NCI-H2171 (cell line): ENCODE data around the gene XRCC5.

Experiments used
- DNase-seq: peaks from one replicate; lab custom pipeline; 2025; lab: John Stamatoyannopoulos, UW

Gene XRCC5

DNA sequence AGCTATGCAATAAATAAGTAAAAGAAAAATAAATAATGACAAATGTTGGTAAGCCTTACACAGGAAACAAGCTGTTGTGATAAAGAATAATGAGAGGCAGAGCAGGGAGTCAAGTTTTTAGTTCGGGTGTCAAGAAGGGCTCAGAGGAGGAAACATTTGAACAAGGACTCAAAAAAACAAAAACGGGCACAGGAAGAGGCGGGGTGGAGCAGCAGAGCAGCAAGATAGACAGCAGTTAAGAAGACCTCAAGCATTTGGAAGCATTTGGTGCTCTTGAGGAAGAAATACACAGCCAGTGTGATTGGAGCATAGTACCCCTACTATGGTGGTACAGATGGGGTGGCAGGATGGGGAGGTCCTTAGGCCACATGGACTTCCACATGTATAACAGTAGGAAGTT, 24.6 kb upstream of the XRCC5 start:
- peak; percentile 23 for DNase-seq

DNA sequence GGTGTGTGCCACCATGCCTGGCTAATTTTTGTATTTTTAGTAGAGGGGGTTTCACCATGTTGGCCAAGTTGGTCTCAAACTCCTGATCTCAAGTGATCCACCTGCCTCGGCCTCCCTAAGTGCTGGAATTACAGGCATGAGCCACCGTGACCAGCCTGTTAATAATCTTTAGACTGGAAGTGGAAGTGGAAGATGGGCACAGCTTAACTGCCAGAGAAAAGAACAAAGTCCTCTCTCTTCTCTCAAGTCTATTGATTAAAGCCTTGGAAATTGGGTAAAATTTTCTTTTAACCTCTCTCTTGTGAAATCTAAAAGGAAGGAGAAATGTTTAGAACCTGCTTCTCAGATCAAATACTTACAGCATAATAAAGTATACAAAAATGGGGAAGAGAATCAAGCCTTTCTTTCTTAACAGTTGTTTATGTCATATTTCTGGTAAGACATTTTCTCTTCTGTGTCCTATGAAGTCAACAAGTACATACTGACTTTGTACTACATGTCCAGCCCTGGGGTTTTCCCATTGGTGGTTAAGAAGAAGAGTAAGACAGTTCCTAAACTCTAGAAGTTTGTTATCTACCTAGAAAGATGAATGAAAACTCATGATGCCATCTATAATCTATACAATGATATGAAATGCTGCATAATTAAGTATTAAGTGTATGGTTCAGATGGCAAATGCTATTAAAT, 22.8 kb upstream of the XRCC5 start:
- DNase-seq: no peak

DNA sequence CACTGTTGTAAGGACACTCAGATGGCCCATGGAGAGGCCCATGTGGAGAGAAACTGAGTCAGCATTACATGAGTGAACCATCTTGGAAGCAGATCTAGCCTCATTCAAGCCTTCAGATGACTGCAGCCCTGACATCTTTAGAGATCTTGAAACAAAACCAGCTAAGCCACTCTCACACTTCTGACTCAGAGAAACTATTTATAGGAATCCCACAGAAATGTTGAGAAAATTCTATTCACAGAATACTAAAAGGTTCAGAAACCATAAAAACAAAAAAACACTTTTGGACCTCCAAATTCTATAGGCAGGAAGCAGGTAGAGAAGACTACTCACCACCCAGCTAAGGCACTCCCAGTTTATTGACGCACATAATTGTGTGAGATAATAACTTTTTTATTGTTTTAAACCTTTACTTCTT, 18.8 kb upstream of the XRCC5 start:
- no peak for DNase-seq

DNA sequence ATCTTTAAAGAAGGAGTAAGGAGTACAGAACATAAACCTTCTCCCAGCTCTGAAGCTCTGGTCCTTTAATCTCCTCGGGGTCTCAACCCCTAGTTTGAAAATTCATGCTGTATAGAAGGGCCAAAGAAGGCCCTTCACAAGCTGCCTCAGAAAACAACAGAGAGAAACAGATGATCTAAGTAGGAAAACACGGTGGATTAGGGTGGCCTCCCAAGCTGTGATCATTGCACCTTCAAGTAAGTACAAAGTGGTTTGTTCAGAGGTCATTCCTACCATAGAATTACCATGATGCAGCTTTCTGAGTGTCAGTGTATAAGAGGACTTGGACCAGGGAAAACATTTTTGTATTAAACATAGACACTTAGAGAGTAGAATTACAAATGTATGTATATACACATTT, 16.5 kb upstream of the XRCC5 start:
- DNase-seq: no peak

DNA sequence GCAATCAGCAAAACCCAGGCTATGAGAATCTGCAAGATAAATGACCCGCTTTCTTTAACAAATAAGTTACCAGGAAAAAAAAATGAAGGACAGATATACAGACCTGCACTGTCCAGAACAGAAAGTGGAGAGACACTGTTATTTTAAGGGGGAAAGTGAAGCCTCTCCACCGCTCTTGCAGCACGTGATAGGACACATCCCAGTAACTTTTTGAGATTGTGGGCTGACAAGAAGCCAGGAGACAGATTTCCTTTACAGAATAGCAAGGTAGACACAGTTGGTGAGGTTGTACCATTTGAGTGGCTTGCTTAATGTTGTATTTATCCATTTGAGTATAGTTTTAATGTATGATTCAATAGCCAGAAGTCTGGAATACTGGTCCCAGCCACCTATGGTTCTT, 14.4 kb upstream of the XRCC5 start:
- DNase-seq: no peak

DNA sequence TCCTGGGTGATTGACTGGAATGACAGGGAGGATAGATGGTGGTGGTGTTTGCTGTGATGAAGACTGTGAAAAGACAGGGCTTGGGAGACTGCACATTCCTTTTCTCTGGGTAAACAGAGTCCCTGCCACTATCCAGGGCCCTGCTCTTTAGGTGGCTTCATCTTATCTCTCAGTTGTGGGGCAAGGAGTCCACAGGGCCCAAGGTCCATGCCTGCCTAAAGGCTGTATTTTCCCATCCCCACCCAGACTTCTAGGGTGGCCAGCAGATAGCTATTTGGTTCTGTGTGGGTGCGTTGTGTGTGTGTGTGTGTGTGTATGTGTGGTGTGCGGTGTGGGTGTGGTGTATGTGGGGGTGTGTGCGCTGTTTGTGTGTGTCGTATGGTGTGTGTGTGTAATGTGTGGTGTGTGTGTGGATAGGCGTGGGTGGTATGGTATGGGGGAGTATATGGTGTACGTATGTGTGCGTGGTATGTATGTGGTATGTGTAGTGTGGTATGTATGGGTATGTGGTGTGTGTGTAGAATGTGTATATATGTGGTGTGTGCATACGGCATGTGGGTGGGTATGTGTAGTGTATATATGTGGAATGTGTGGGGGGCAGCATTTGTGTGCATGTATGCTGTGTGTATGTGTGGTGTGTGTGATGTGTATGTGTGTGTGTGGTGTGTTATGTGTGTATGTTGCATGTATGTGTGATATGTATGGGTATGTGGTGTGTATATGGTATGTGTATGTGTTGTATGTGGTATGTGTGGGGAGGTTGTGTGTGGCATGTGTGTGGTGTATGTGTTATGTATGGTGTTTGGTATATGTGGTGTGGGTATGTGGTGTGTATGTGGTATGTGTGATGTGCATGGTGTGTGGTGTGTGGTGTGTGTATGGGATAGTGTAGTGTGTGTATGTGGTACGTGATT, 10.5 kb upstream of the XRCC5 start:
- DNase-seq: no peak

DNA sequence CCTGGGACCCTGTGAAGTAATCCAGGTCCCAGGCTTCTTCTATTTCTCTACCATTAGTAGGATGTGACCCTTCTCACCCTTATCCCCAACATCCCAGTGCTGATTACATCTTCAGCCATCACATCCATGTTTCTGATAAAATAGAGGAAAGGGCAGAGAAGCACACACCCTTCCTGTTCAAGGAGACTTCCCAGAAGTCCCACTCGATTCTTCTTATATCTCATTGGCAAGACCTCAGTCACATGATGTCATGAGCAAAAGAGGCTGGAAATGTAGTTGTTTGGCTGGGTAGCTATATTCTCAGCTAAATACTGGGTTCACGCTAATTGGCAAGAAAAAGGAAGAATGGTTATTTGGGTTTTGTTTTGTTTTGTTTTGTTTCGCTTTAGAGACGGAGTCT, 8.0 kb upstream of the XRCC5 start:
- no peak for DNase-seq

DNA sequence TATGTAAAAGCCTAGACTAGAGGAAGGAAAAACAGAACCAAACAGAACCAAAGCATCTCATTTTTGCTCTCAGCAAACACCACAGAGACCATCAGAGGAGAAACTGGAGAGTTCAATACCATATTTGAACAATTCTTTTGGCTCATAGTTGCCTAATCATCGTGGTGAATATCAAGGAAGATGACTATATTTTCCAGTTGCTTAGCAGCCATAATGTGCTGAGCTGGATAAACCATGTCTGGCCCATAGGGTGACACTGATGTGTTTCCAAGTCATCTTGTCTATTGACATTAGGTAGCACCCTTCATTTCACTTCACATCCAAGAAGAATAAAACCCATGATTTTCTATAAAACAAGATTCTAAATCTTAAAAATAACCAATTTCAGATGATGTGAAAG, 5.9 kb upstream of the XRCC5 start:
- DNase-seq: no peak

DNA sequence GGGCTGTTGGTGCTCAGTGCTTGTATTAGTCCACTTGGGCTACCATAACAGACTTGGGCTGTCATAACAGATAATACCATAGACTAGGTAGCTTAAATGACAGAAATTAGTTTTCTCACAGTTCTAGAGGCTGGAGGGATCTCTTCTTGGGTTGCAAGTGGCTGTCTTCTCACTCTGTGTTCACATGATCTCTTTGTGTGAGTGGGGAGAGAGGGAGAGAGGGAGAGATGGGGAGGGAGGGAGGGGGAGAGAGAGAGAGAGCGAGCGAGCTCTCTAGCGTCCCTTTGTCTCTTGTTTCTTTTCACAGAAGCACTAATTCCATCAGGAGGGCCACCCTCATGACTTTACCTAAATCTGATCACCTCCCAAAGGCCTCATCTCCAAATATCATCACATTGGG, 4.5 kb upstream of the XRCC5 start:
- no peak for DNase-seq

DNA sequence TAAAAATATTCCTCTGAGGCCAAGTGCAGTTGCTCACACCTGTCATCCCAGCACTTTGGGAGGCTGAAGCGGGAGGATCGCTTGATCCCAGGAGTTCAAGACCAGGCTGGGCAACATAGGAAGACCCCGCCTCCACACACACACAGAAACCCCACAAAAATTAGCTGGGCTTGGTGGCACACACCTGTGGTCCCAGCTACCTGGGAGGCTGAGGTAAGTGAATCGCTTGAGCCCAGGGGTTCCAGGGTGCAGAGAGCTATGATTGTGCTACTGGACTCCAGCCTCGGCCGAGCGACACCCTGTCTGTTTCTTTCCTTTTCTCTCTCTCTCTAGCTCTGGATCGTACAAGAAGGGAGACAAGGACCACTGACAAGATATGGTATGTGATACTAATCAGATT, 1.8 kb upstream of the XRCC5 start:
- no peak for DNase-seq

DNA sequence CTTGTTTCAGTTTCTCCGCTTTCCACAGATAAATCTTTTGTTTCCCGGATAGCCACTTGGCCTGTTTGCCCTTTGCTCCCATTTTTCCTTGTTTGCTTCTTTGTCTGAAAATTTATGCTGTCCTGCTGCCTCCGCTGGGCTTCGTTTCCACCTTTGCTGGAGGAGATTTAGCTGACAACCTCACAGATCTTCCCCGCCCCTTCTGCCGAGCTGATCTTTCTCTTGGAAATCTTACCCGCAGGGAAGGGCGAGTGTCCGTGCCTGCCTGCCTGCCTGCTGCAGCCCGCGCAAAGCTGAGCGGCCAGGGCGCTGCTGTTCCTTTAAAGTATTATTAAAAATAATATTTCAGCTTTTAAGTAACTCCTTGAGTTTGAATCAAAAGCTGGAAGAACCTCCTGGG, 1.4 kb upstream of the XRCC5 start:
- no peak for DNase-seq

DNA sequence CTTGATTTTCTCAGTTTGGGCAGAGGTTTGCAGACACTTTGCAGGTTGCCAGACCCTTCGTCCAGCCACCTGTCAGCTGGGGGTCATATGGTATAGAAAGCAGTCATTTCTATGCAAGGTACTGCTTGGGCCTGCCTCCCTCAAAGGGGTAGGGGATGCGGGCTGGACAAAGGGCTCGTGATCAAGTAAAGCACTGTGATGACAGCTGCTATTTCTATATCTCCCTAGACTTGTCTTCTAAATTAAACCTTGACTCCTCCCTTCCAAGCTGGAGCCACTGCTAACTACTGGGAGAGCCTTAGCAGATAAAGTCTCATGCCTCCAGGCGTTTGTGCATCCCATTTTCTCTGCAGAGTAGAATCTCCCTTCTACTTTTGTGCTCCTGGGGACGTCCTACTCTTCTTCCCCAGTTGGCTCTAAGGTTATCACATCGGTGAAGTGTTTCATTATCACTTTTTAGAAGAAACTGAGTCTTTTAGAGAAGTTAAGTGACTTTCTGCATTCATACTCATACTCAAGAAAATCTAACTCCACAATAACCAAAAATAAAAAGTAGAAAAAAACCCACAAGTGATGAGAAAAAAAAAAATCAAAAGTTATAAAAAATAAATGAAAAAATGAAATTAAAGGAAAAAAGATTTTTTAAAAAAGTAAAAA, 710 bp upstream of the XRCC5 start:
- DNase-seq: no peak

DNA sequence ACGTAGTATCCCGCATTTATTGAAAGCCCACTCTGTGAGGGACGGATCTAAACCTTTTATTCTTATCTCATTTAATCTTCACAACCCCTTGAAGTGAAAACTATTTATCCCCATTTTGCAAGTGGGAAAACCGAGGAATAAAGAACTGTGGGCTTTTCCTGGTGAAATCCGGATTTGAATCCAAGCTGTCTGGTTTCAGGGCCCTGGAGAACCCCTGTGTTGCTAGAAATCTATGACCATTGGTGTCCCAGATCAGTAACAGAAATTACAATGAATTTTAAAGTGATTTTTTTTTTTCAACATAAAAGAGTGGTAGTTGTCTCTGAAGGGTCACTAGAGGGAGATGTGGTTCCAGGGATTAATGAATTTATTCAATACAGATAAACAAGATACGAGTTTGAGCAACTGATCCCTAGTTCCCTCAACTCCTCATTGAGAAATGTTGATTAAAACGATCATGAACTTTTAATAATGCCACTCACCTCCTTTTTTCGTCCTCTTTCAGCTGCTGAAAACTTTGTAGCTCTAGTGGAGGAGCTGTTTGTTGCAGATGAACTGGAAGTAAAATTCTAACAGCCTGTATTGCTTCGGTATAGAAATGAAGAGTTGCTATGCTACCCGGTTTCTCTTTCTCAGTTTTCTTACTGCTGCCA, 940 bp downstream of the XRCC5 start:
- DNase-seq: no peak

DNA sequence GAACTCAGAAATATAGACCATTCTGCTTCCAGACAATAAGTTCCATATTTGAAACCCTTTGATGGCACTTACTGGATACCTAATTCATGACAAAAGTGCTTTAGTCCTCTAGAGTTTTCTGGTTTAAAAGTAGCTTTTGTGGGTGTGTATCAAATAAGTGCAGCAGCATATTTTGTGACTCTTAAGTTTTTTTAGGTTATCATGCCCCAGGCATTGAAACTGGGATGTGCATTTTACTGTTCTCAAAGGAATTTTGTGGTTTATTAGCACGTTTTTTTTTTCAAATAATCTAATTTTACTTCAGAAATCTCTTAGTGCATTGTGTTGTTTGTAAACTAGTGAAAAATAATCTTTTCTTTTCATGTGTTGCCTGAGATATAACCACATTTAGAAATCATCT, 1.5 kb downstream of the XRCC5 start:
- no peak for DNase-seq

DNA sequence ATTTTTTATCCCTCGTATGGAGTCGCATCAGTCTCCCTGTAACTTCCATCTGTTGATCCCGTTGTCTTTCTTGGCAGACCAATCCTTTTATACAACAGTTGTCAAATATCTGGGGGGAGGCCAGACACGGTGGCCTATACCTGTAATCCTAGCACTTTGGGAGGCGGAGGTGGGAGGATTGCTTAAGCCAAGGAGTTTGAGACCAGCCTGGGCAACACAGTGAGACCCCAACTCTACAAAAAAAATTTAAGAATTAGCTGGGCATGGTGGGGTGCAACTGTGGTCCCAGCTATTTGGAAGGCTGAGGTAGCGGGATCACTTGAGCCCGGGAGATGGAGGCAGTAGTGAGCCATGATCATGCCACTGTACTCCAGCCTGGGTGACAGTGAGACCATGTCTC, 2.0 kb downstream of the XRCC5 start:
- no peak for DNase-seq

DNA sequence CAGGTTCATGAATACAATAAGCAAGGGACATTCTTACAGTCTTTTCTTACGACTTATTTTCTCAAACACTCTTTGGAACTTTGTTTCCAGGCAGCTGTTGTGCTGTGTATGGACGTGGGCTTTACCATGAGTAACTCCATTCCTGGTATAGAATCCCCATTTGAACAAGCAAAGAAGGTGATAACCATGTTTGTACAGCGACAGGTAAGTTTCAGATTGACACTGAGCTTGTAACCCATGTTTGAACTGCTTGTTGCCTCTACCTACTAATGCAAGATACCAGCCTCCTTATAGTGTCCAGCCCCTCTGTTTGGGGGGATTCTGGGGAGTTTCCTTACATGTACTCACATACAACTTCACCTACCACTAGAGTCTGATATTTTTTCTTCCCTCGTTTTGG, 3.8 kb downstream of the XRCC5 start:
- DNase-seq: no peak

DNA sequence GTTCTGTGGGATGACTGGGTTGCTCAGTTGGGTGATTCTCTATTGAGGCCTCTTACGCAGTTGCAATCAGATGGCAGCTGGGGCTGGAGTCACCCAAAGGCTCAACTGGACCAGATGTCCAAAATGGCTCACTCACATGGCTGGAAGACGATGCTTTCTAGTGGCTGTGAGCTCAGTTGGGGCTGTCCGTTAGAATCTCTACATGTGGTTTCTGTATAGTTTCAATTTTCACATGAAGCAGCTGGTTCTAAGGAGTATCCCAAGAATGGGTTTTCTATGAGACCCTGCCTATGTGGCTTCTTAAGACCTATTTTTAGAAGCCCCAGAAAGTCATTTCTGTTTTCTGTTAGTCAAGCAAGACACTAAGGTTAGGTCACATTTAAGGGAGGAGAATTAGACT, 4.4 kb downstream of the XRCC5 start:
- DNase-seq: no peak

DNA sequence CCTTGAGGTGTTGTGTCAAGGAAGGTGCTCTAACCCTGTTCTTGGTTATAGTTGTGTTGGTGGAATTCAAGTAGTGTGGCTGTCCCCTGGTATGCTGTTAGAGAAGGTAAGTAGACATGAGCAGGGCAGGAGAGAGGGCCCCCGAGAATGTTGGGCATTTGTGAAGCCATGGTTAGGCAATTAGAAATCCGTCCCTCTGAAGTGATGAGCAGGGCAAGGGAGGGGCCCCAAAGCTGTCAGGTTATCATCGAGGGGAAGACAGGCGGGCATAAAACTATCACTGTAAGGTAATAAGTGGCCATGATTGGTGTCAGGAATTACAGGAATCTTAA, 5.2 kb downstream of the XRCC5 start:
- no peak for DNase-seq

DNA sequence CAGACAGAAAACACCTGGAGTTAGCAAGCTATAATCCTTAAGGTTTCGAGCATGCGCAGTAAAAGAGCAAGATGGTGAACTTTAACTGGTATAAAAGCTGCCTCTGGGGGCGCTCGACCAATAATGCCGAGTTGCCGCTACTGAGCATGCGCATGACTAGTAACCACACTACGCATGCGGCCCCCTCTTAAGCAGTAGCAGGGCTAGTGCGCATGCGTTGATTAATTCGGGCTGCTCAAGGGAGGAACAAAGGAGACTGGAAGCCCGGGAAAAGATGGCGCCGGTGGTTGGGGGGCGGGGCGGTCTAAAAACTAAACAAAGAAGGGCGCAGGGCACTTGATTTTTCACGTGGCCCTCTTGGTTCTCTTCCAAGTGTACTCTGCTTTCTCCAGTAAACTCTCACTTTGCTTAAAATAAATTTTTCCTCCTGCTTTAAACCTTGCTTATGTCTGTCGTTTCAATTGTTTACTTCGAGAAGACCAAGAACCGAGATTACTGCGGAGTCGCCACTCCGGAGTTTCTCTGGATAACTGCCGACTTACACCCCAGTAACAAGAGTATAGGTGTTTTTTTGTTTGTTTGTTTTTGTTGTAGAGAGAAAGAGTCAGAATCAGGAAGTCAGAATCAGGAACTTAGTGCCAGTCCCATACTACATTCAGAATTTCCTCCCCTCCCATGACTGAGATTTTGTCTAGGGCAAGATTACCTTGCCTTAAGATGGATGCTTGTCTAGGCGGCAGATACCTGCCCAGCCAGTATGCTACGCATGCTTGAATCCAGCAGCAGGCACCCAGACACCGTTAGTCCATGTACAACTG, 5.8 kb downstream of the XRCC5 start:
- peak; percentile 97 for DNase-seq

DNA sequence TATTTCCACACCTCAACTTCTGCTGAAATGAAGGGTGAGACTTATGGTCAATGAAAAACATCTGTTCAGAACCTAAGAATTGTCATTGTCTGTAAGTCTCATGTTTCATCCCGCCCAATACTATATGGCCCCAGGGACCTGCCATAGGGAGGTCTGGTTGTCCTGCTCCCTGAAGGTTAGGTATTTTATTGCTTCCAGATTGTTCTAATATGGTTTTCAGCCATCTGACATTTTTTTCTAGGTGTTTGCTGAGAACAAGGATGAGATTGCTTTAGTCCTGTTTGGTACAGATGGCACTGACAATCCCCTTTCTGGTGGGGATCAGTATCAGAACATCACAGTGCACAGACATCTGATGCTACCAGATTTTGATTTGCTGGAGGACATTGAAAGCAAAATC, 7.3 kb downstream of the XRCC5 start:
- DNase-seq: peak; percentile 86

DNA sequence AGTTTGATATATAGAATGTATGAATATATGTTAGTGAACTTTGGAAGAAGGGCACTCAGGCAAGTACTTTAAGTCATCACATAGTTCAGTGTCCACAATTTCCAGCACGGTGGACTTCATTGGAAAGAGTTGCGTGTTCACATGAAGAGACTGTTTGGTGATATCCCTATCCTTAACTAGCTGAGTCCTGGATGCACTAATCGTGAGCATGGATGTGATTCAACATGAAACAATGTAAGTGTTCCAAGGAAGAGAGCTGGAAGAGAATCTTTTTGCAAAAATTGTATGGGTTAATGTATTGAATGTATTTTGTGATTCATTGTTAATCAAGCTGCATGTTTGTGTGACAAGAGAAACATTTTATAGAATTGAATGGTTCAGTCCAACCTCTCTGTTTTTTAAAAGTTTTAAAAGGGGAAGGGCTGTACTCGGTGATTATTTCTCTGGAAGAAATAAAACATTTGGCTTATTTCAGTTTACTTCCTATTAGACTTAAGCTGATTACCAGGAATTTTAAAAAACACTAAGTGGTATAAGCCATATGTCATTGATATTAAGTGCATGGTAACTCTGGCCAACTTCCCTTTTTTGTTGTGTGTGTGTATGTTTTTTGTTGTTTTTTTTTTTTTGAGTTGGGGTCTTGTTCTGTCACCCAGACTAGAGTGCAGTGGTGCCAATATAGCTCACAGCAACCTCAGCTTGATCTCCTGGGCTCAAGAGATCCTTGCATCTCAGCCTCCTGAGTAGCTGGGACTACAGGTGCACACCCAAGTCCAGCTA, 8.6 kb downstream of the XRCC5 start:
- DNase-seq: no peak
